Osteoblast (primary cell): ENCODE measurements around the gene TAS1R2. TPM values are rescaled to one million over a fixed set of nuclear protein-coding genes. Genes with fewer than 3 reads are reported as not detected.
"Not testable (repeated sequence)": the region's sequence is repeated elsewhere in the genome, so short reads cannot be mapped to it uniquely, and the experiment has no call there.

Experiments
- DNase-seq: peaks from one replicate; pipeline ENCODE4 v3.0.0; 2011; ENCODE audit warnings: low spot score, mixed read lengths; ENCODE audit not compliant: insufficient read length; ENCODE audit errors: missing footprints
- H2AFZ ChIP-seq: 2 replicates; pipeline ENCODE4 v1.6.0; 2011; ENCODE audit warnings: mild to moderate bottlenecking, low read length
- H3K27ac ChIP-seq: 2 replicates; pipeline ENCODE4 v1.5.1; 2011; ENCODE audit warnings: mild to moderate bottlenecking, low read depth, low read length, moderate library complexity
- H3K27me3 ChIP-seq: 2 replicates; pipeline ENCODE4 v1.6.0; 2012; ENCODE audit warnings: mild to moderate bottlenecking, control low read depth, inconsistent platforms, low read length, moderate library complexity; ENCODE audit not compliant: insufficient read depth
- H3K36me3 ChIP-seq: 2 replicates; pipeline ENCODE4 v1.5.1; 2011; ENCODE audit warnings: mild to moderate bottlenecking, low read length, control low read depth, moderate library complexity; ENCODE audit not compliant: insufficient read depth
- H3K4me1 ChIP-seq: 2 replicates; pipeline ENCODE4 v1.5.1; 2011; ENCODE audit warnings: mild to moderate bottlenecking, low read length, control low read depth, moderate library complexity; ENCODE audit not compliant: insufficient read depth
- H3K4me2 ChIP-seq: 2 replicates; pipeline ENCODE4 v1.6.0; 2011; ENCODE audit warnings: mild to moderate bottlenecking, low read length; ENCODE audit not compliant: insufficient read depth
- H3K4me3 ChIP-seq: fragments of 200-600 bp; sonication (generic); 3 replicates; pipeline ENCODE4 v1.5.1; 2012; ENCODE audit warnings: mild to moderate bottlenecking, low read length, inconsistent platforms; ENCODE audit not compliant: insufficient read depth
- H3K79me2 ChIP-seq: 2 replicates; pipeline ENCODE4 v1.6.0; 2012; ENCODE audit warnings: mild to moderate bottlenecking, low read length, control low read depth, inconsistent platforms; ENCODE audit not compliant: insufficient read depth
- H3K9me3 ChIP-seq: 2 replicates; pipeline ENCODE4 v1.5.1; 2011; ENCODE audit warnings: low read depth, low read length, control low read depth
- H4K20me1 ChIP-seq: 2 replicates; pipeline ENCODE4 v1.6.0; 2012; ENCODE audit warnings: mild to moderate bottlenecking, low read length, control low read depth; ENCODE audit not compliant: insufficient read depth
- CTCF ChIP-seq: IDR thresholded peaks from 2 replicates; pipeline ENCODE4 v1.5.1; 2011; ENCODE audit warnings: mild to moderate bottlenecking, low read depth, low read length, moderate library complexity; ENCODE audit errors: extremely low read depth
- total RNA-seq: library from RNA; depleted of rRNA; stranded (reverse); fragments of >200 nt; gene quantifications from 2 replicates; pipeline ENCODE4 v1.2.3, GENCODE V29; 2012

TAS1R2 gene
- total RNA-seq, 1 donor: not detected

GRCh38 chr1:18836654-18837053 is 22.8 kb downstream of the TAS1R2 start:
- no peak for TF ChIP-seq CTCF
- DNase-seq: no peak
- Histone ChIP-seq H2AFZ (no peak overlapping the region), H3K36me3 (no peaks in the 10 kb centered on the region), H3K27ac (no peak overlapping the region), H3K79me2 (no peaks in the 10 kb centered on the region), H3K27me3 (peaks cover 4% of the 10 kb centered on the region), H4K20me1 (no peaks in the 10 kb centered on the region), H3K4me2 (no peak overlapping the region), H3K9me3 (no peaks in the 10 kb centered on the region), H3K4me1 (no peaks in the 10 kb centered on the region), H3K4me3 (no peak overlapping the region)

DNA sequence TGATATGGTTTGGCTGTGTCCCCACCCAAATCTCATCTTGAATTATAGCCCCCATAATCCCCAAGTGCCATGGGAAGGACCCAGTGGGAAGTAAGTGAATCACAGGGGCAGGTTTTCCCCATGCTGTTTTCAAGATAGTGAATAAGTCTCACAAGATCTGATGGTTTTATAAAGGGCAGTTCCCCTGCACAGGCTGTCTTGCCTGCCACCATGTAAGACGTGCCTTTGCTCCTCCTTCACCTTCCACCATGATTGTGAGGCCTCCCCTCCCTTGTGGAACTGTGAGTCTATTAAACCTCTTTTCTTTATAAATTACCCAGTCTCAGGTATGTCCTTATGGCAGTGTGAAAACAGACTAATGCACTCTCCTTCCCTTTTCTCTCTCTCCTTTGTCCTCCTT is 27.1 kb downstream of the TAS1R2 start:
- H4K20me1 ChIP-seq, H3K9me3 ChIP-seq, H3K4me1 ChIP-seq, H3K27ac ChIP-seq, DNase-seq, H2AFZ ChIP-seq, H3K79me2 ChIP-seq, H3K4me2 ChIP-seq, H3K4me3 ChIP-seq, H3K27me3 ChIP-seq, H3K36me3 ChIP-seq: not testable (repeated sequence)

DNA sequence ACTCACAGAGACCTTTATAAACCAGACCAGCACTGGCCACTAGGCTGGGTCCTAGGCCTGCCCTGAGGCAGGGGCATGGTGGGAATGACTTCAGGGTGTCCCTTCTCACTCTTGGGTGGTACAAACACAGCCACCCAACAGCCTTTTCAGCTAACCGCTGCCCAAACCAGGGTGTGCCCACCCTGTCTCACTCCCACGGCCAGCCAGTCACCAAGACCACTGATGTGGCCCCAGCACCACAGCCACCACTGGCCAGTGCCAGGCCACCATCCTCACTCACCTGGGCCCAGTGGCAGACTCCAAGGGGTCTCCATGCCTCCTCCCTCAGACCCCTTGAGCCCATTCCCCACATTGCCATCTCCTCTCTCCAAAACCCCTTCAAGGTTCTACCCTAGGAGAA is 27.8 kb downstream of the TAS1R2 start:
- Histone ChIP-seq H3K36me3 (no peaks in the 10 kb centered on the region), H3K27ac (no peak overlapping the region), H3K4me2 (no peak overlapping the region), H3K27me3 (peaks cover 4% of the 10 kb centered on the region), H3K4me1 (no peaks in the 10 kb centered on the region), H3K4me3 (no peak overlapping the region), H2AFZ (no peak overlapping the region), H3K9me3 (no peaks in the 10 kb centered on the region), H3K79me2 (no peaks in the 10 kb centered on the region), H4K20me1 (no peaks in the 10 kb centered on the region)
- no peak for TF ChIP-seq CTCF
- no peak for DNase-seq

DNA sequence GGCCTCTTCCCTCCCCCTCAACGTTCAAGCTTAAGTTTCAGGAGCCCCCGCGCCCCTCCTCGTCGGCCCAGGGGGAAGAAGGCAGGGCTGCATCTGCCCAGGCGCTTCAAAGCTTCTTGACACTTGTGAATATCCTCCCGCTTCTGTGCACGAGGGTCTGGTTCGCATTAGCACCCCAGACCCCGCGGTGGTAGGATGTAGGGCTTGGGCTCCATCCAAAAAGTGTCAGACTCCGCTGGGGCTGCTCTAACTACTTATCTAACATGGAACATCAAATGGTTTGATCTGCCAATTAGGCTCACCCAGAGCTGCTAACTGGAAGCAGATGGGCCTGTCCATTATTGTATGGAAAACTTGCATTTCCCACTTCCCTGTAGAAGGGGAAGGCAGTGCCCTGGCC is 28.9 kb downstream of the TAS1R2 start:
- TF ChIP-seq CTCF: no peak
- H3K9me3 ChIP-seq: no peaks in the 10 kb centered on the region
- H3K4me1 ChIP-seq: no peaks in the 10 kb centered on the region
- DNase-seq: no peak
- peaks cover 4% of the 10 kb centered on the region for H3K27me3 ChIP-seq
- no peak overlapping the region for H2AFZ ChIP-seq
- H3K4me3 ChIP-seq: no peak overlapping the region
- H4K20me1 ChIP-seq: no peaks in the 10 kb centered on the region
- H3K79me2 ChIP-seq: no peaks in the 10 kb centered on the region
- no peak overlapping the region for H3K27ac ChIP-seq
- H3K36me3 ChIP-seq: no peaks in the 10 kb centered on the region
- no peak overlapping the region for H3K4me2 ChIP-seq

DNA sequence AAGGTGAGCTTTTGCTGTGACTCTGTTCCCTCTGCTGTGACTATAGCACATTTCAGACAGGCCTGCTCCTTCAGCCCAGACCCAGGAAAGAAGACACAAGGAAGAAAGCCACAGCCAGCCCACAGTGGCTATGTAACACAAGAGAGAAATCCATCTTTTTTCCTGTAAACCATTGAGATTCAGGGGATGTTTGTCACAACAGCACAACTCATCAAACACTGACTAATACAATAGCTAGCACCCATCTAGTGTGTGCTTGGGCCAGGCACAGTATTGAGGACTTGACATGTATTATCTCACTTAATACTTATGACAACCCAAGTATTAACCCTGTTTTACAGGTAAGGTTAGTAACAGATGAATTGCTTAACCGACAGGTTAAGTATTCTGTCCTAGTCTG is 29.8 kb downstream of the TAS1R2 start:
- Histone ChIP-seq H3K79me2 (no peaks in the 10 kb centered on the region), H3K4me1 (no peaks in the 10 kb centered on the region), H3K36me3 (no peaks in the 10 kb centered on the region), H2AFZ (no peak overlapping the region), H3K27me3 (peaks cover 4% of the 10 kb centered on the region), H3K4me3 (no peak overlapping the region), H4K20me1 (no peaks in the 10 kb centered on the region), H3K4me2 (no peak overlapping the region), H3K9me3 (no peaks in the 10 kb centered on the region), H3K27ac (no peak overlapping the region)
- DNase-seq: no peak
- TF ChIP-seq CTCF: no peak
